ENCODE measurements around the gene PITRM1.
"Not testable (repeated sequence)": the region's sequence is repeated elsewhere in the genome, so short reads cannot be mapped to it uniquely, and the experiment has no call there.

PITRM1 gene

DNA sequence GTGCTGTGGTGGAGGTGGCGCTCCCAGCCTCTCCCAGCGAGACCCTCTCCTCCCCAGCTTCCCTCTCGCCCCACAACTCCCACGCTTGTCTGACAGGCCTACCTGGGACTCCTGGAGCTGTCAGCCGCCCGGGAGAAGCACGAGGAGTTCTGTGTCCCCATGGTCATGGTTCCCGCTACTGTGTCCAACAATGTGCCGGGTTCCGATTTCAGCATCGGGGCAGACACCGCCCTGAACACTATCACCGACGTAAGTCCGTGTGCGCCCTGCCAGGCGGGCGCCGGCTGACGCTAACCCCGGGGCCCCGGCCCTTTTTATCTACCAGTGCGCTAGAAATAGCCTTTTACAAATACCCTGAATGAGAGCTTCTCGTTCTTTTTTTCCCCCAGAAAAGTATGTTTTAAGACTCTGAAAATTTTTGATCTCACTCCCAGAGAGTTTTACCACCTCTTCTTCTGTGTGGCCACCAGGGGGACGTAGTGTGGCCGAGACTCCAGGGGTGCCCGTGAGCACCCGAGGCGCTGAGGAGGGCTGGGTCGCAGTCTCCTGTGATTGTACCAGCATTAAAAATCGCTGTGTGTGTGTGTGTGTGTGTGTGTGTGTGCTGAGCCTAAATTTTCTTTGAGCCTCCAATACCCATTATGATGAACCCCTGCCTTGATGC, 52.7 kb downstream of the PITRM1 start:
- DNase-seq, result no peak

GRCh38 chr10:3118641-3119091, 53.9 kb downstream of the PITRM1 start:
- DNase-seq, result no peak

GRCh38 chr10:3117486-3117885, 55.1 kb downstream of the PITRM1 start:
- no peak for DNase-seq

DNA sequence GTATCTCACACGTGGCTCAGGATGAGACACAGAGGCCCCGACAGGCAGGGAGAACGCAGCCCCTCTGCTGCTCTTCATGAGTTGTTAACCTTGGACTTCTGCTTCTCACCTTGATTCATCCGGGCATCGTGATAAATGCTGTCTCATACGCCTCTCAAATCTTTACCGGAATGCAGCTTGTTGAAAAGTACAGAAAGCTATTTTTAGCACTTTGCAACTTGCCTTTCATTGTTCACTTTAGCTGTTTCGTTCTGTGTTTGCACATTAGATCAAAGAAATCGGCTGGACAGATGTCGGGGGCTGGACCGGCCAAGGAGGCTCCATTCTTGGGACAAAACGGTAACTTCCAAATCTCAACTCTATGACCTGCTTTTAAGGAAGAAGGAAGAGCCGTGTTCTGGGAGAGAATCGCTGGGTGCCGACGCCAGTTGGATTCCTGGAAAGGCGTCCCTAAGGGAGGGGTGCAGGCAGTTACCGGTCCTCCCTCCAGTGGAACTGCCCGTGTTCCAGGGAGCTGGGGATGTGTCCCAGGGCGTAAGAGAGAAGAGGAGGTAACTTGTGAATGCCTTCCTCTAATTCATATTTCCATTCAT, 56.0 kb downstream of the PITRM1 start:
- no peak for DNase-seq

DNA sequence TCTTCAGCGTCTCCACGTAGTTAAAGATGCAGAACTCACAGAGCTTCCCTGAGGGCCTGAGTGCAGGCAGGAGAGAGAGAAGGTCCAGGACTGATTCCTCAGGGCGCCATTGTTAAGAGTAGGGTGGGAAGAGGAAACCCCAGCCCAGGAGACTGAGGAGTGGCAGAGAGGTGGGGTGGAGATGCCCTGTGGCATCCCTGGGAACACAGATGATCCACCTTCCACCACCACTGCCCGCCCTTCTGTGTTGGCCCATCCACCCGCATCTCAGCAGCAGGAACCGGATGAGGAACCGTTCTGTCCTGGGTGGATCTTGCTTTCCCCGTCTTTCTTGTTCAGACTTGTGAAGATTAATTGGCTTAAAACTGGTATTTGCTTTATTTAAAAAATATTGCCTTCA, 56.9 kb downstream of the PITRM1 start:
- no peak for DNase-seq

GRCh38 chr10:3113343-3113720, 59.2 kb downstream of the PITRM1 start:
- no peak for DNase-seq

DNA sequence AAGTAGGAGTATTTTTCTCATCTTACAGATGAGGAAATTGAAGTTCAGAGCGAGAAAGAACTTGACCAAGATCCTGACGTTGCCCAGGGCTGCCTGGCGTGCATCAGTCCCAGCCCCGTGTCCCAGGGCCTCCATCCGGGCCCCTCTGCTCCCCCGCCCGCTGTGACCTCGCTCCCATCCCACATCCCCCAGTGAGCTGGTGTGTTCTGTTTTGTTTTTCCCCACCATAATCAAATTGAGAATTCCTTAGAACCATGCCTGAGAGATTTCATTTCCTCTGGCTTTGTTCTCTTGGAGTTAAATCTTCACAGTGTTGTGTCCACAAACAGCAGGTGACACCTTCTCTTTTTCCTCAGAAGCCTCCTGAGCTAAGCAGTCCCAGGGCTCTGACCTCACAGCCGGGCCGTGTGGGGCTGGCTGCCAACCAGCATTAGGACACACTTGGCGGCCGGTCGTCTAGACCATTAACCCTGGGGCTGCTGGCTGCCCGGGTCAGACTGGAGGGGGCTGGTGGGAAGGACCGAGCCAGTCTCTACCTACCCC, 60.9 kb downstream of the PITRM1 start:
- no peak for DNase-seq

DNA sequence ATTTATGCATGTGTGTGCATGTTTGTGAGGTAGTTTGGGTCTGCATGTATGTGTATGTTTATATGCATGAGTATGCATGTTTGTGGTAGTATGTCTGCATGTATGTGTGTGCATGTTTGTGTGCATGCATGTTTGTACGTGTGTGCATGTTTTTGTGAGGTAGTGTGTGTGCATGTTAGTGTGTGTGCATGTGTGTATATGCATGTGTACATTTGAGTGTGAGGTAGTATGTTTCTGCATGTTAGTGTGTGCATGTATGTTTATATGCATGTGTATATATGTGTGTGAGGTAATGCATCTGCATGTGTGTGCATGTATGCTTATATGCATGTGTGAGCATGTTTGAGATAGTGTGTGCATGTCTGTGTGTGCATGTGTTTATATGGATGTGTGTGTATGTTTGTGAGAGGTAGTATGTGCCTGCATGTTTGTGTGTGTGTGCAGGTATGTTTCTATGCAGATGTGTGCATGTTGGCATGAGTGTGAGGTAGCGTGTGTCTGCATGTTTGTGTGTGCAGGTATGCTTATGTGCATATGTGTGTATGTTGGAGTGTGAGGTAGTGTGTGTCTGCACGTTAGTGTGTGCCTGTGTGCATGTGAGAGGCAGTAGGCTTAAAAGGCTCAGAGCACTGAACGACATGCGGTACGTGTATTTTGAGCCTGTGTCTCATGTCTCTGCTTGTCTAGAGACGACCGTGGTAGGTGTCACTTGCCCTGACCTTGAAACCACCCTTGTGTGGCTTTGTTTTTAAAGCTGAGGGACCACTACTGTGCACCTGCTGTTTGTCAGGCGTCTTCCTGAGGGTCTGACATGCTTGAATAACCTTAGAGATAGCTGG, 61.6 kb downstream of the PITRM1 start:
- no peak for DNase-seq

- no peak for DNase-seq
Measured at GRCh38 chr10:3109633-3110032, 62.9 kb downstream of the PITRM1 start.

DNA sequence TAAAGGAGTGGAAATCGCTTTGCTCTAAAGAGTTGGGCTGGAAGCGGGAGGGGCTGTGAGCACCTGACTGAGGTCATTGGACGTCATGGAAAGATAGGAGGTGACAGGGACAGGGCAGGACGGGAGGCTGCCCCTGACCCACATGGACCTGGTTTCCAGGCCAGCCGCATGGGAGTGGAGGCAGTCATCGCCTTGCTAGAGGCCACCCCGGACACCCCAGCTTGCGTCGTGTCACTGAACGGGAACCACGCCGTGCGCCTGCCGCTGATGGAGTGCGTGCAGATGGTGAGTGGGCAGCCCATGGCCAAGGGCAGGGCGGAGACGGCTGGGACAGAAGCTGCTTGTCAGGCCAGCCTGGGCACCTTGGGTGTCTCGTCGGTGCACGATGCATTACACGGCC, 63.4 kb downstream of the PITRM1 start:
- no peak for DNase-seq

- no peak for DNase-seq
Measured at GRCh38 chr10:3108575-3109105, 63.9 kb downstream of the PITRM1 start.

DNA sequence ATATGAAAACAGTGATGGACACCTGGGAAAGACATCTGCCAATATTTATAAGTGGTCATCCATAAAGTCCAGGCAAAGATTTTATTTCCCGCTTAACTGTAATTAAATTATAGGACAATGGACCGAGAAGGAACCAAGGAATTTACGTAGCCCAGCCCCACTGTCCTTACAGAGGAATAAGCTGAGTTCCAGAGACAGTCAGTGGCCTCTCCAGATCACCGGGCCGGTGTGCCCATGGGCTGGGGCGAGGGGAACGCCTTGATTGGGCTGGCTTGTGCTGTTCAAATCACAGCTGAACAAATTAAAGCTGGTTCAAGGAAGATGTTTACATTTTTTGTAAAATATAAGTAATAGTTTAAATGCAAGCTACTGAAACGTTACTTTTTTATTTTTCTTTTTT, 64.5 kb downstream of the PITRM1 start:
- DNase-seq, result no peak

DNA sequence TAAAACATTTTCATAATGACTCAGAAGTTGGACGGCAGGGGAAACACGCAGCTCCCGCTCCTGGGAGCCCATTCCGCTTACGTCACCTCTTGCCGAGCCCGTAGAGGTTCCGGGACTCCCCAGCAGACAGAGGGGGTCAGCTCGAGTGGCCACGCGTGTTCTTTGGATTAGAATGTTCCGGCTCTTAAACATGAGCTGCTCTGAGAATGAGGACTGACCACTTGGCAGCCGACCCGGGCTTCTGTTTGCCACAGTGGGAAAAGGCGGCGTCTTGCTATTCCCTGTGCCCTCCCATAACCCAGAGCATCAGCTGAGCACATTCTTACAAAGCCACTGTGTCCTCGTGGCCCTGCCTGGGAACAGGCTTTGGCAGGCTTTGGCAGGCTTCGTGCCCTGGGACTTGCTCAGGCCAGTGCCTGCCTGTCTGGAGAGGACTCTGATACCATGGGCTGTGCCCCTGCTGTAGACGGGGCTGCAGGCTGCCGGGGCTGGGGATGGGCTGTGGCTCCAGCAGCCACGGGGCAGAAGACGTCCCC, 65.1 kb downstream of the PITRM1 start:
- no peak for DNase-seq

DNA sequence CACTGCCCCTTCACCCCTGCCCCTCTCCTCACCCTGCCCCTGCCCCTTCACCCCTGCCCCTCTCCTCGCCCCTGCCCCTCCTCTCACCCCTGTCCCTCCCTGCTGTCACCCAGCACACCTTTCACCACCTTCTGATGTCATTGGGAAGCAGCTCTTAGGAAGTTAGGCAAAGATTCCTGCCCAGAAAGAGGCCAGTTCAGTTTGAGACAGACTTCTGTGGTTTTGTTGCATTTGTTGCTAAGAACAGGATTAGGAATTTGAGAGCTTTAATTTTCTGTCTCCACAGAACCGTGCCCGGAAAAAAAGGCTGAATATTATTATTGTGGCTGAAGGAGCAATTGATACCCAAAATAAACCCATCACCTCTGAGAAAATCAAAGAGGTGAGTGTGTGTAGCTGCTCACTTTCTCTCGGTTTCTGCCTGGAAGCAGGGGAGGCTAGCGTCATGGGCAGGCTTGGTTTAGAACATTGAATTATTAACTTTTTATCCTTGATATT, 65.6 kb downstream of the PITRM1 start:
- DNase-seq, result no peak

DNA sequence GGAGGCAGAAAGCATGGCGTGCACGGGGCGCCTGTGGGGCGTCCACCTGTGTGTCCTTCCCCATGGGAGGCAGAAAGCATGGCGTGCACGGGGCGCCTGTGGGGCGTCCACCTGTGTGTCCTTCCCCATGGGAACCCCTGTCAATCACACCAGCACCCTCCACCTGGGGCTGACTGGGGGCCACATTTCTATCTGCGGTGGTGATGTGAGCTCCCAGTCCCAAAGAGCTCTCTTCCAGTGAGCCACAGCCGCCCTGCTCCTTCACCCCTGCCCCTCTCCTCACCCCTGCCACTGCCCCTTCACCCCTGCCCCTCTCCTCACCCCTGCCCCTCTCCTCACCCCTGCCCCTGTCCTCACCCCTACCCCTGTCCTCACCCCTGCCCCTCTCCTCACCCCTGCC, 66.3 kb downstream of the PITRM1 start:
- not testable (repeated sequence) for DNase-seq

GRCh38 chr10:3105905-3106304, 66.7 kb downstream of the PITRM1 start:
- DNase-seq, result no peak

- DNase-seq, result no peak
Measured at GRCh38 chr10:3105166-3105565, 67.4 kb downstream of the PITRM1 start.

GRCh38 chr10:3104251-3104918, 68.2 kb downstream of the PITRM1 start:
- DNase-seq, result no peak

- no peak for DNase-seq
Measured at GRCh38 chr10:3103646-3104045, 68.9 kb downstream of the PITRM1 start.

- DNase-seq, result peak; percentile 32
Measured at GRCh38 chr10:3102720-3103427, 69.7 kb downstream of the PITRM1 start.

DNA sequence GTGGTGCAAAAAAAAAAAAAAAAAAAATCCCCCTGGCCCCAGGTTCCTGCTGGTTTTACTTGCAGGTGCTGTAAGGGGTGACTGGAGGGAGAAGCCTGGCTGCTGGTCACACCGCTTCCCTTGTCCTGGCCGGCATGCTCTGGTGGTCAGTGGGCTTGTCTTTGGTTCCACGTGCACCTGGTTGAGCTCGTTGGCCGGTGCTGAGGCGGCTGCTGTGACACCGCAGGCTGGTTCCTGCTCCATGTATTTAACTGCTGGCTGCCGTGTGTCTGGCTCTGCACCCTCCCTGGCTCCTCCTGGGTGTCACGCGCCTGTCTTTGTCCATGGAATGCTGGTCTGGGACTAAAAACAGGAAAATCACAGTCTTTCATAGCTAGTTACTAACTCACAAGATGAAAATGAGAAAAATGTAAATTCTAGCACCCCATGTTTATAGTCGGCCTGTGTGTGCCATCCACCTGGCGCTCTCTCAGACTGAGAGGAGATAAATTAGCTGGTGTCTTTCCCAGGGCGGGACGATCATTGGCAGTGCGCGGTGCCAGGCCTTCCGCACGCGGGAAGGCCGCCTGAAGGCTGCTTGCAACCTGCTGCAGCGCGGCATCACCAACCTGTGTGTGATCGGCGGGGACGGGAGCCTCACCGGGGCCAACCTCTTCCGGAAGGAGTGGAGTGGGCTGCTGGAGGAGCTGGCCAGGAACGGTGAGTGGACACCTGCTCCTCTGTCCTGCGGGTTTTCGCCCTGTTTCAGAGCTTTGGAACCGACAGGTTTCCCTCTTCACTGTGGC, 71.5 kb downstream of the PITRM1 start:
- DNase-seq, result no peak

Data from NCI-H1436 treated with DMSO at 0.1 percent for 48 hours (cell line).